Measurements from ENCODE around the gene EID2B. TPM values are rescaled to one million over a fixed set of nuclear protein-coding genes. Genes with fewer than 3 reads are reported as not detected.

Gene EID2B
- total RNA-seq (2014; rRNA removed; shearing (Covaris generic)) = 1.3 and 2.1 TPM in 2 replicates

DNA sequence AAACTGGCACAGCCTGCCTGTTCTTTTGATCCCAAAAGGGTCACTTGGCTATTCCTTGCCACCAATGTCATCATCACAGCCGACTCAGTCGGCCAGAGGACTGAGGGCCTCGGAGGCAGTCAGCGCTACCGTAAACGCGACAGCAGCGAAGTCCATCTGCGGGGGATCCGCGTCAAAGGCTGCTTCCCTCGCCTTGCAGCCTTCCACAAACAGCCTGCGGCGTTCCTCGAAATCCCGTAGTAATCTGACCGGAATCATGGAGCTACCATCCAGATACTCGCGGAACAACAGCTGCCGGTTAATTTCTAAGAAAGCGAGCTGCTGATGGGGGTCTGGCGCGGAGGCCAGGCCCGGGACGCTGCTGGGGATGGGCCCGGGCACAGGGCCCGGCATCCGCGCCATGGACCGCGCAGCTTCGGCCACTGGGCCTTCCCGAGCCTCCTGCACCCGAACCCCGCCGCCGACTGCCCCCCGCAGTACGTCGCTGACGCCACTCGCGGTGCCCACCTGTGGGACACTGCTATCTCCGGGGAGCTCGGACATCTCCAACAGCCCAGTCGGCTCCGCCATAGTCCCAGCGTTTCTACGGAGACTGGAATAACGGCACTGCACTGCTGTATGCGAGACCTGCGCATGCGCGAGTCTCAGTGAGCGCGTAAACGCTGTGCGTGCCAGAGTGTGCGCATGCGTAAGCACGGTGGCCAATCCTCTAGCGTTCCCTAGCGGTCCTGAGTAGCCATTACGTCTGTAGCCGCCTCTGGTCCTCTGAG is at the start of gene EID2B:
EID2B (minus strand) TSS at position 620 of the 770 bp plus-strand sequence; CDS start at position 570, 50 bp downstream.
- peak; percentile 100 for DNase-seq (ENCODE audit: low spot score)

DNA sequence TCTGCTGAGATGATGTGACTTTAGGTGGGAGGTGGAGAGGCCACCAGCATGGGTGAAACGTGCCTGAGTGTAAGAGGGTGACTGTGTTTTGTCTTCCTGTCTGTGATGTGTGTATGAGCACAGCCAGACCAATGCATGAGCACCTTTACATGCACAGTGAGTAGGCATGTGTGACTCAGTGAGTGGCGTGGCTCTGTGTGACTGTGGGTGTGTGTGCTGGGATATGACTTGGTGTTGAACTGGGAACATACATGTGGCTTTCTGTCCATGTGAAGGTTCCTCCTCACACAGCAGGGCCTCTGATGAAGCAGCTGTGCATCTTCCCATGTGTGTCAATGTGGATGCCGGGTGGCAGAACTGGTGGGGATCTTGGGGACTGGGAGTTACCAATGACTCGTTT is 49.8 kb upstream of the EID2B start:
- no peak for DNase-seq (ENCODE audit: low spot score)

DNA sequence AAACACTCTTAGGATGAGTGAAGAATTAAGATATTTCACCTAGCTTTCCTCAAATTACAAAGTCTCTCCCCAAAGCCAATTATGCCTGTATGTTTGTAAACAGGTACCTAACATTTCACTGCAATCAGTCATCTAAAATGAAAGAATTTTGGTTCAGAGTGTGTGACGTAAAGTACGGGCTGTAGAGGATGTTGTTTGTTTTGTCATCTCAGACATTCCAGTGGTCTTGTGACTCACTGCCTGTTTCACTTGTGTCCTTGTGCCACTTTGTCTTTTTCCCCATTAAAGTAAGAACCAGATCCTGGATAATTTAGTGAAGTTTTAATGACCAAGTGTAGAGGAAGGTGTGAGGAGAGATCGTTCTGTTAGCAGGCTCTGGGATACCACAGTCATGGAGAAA is 36.0 kb upstream of the EID2B start:
- DNase-seq (ENCODE audit: low spot score) = no peak

- DNase-seq (ENCODE audit: low spot score) = no peak
These were observed 33.4 kb upstream of the EID2B start for GRCh38 chr19:39566064-39566463.

- DNase-seq (ENCODE audit: low spot score) = no peak
These were observed 30.8 kb upstream of the EID2B start for GRCh38 chr19:39563408-39563807.

DNA sequence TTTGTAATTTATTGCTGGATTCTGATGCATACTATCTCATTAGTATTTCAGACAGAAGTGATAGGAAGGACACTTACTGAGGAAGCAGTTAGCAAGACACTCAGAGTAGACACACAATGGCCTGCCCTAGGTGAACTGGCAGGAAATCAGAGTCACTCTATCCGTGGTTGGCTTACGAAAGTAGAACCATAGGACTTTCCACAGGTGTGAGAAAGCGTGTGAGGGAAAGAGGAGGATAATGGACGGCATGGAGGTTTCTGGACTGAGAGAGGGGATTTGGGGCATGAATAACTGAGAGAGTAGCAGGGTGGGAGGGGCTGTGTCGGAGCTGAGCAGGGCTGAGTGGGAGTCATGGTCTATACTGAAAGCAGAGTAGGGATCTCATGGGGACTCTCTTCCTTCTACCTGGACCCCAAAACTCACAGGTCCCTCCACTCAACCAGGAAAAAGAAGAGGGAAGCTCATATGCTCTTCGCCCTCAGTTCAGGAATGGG is 26.0 kb upstream of the EID2B start:
- no peak for DNase-seq (ENCODE audit: low spot score)

- DNase-seq (ENCODE audit: low spot score) = no peak
These were observed 25.4 kb upstream of the EID2B start for GRCh38 chr19:39557811-39558623.

DNA sequence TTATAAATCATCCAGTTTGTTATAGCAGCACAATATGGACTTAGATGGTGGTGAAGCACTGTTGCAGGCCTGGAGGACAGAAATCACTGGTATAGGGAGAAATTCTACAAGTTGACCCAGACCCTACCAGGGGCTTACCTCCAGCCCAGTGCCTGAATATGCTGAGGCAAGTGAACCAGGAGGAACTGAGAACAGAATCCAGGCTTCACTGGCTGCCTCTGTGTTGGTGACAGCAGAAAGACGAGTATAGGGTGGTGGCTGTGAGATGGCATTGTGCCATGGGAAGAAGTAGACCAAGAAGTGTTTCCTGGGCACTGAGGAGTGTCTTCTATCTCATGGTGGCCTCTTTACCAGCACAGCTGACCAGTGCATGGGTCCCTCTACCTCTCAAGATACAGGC is 23.2 kb upstream of the EID2B start:
- no peak for DNase-seq (ENCODE audit: low spot score)

GRCh38 chr19:39554701-39555311 is 22.2 kb upstream of the EID2B start:
- no peak for DNase-seq (ENCODE audit: low spot score)

DNA sequence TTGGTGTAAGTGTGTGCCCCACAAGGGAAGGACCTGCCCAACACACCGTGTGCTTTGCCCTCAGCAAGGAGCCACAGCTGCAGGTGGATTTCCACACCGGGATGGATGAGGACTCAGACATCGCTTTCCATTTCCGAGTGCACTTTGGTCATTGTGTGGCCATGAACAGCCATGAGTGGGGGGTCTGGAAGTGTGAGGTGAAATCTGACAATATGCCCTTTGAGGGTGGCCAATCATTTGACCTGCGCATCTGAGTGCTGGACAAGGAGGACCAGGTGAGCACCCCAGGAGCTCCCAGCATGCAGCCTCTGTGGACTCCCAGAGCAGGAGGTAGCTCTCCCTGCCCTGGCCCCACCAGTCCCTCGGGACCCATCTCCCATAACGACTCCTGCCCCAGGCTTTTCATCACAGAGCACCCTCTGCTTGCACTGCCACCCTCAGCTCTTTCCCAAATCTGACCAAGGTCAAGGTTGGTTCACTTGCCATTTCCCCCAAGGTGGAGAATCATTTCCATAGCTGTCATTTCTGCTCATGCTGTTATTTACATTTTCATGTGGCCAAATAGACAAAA is 20.5 kb upstream of the EID2B start:
- DNase-seq (ENCODE audit: low spot score) = no peak

- no peak for DNase-seq (ENCODE audit: low spot score)
These were observed 17.5 kb upstream of the EID2B start for GRCh38 chr19:39550197-39550596.

- no peak for DNase-seq (ENCODE audit: low spot score)
These were observed 13.9 kb upstream of the EID2B start for GRCh38 chr19:39546599-39546998.

DNA sequence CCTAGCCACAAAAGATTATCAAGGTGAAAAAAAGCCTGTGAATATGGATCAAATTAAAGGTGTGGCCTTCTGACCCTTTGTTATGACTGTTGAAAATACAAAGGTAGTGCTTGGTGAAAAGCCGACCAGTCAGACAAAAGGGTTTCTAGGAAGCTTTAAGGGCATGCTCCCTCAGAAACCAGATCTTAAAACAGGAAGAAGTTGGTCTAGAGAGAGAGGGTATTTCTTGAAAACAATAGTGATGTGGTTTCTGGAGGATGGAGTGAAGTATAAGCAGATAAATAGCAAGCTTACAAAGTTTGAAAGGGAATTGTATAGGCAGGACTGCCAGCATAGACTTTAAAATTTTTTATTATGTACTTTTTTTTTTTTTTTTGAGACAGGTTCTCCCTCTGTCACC is 12.3 kb upstream of the EID2B start:
- DNase-seq (ENCODE audit: low spot score) = no peak

GRCh38 chr19:39544226-39544903 is 11.7 kb upstream of the EID2B start:
- no peak for DNase-seq (ENCODE audit: low spot score)

- no peak for DNase-seq (ENCODE audit: low spot score)
These were observed 10.8 kb upstream of the EID2B start for GRCh38 chr19:39543477-39543857.

DNA sequence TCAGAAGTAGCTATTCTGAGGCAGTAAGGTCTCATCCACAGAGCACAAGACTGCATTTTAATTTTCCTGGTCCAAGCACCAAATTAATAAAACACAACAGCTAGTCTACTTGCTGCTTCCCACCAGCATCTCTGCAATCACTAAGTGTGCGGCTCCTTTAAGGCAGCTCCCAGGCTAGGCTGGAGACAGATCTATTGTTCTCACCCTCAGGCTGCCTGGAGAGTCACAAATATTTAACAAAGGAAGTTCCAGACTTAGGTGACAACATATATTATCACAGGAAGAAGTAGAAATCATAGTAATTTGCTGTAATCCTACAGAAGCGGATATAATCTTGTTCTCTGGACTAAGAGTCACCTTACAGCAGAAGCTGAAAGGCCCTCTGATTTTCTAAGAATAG is 9.6 kb upstream of the EID2B start:
- DNase-seq (ENCODE audit: low spot score) = no peak

- DNase-seq (ENCODE audit: low spot score) = no peak
These were observed 7.7 kb upstream of the EID2B start for GRCh38 chr19:39540333-39540673.

DNA sequence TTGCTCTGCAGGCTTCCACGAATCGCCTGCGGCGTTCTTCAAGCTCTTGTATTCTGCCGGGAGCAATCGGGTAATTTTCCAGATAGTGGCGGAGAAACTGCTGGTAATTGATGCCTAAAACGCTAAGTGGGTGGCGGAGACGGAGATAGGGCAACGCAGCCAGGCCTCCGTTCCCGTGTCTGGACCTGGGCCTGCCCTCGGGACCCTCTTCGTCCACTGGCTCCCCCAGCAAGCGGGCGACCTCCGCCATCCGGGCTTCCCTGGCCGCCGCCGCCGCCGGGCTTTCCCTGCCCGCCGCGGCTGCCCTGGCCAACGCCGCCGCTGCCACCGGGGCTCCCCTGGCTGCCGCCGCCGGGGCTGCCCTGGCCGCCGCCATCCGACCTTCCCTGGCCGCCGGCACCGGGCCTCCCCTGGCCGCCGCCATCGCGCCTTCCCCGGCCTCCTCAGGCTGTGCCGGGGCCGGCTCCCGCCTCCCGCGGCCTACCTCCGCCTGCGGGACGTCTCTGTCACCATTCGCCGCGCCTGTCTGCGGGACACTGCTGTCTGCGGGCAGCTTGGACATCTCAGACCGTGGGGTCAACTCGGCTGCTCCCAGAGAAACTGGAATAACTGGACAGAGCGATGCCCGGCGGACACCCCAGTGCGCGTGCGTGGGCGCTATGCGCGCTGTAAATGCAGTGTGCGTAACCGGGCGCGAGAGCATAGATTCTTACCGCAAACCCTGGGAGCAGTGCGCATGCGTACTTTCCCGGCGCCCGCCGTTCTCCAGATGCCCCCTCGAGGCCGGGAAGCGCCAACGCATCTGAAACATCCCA is 7.1 kb upstream of the EID2B start, which contains the start of gene EID2:
EID2 (minus strand) TSS at position 644 of the 815 bp plus-strand sequence; CDS start at position 562, 82 bp downstream.
- peak; percentile 100 for DNase-seq (ENCODE audit: low spot score)

DNA sequence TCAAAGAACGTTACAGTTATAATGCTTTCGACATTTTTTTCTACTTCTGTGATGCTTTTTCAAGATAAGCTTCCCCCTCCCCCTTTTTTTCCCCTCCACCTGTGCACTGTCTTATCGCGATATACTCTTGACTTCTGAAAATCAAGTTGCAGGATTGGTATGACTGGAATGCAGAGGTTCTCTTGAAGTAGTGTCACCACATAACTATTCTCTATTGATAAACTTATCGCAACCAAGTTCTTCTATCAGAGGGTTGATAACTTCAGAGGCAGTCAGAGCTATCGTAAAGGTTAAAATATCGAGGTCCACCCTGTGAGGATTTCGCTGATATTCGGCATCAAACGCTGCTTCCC is 6.5 kb upstream of the EID2B start:
- DNase-seq (ENCODE audit: low spot score) = peak; percentile 66

- no peak for DNase-seq (ENCODE audit: low spot score)
These were observed 1.1 kb upstream of the EID2B start for GRCh38 chr19:39533791-39534190.

Measured in HT-29 (cell line).